ENCODE measurements around the gene ITPR1.

ITPR1 gene

DNA sequence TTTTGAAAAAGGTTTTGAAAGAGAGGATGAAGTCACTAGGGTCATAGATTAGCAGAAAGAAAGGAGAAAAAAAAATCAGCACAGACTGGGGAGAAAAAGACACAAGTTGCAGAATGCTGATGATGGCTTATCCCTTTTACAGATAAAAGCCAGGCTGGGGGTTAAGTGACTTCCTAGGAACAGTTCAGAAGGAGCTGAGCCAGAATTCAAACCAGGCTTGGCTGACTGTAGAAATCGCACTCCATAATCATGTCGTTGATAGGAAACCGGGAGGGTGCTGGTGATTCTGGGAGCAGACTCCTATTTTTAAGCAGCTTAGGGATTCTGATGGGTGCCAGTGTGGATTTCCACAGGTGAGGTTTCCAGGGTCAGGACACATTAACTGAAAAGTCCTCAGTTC is 326.6 kb downstream of the ITPR1 start:
- TF ChIP-seq POU6F1 (CRISPR knock-in tag; IDR thresholded peaks at IDR 0.05; ENCODE audit: borderline replicate concordance, low read depth) = no peak
- no peak for TF ChIP-seq CREB5 (CRISPR knock-in tag; IDR thresholded peaks at IDR 0.05; ENCODE audit: low read depth)
- TF ChIP-seq ZC3H10 (CRISPR knock-in tag; IDR thresholded peaks at IDR 0.05) = no peak
- TF ChIP-seq CSRNP3 (CRISPR knock-in tag; IDR thresholded peaks at IDR 0.05) = no peak
- TF ChIP-seq CSDC2 (CRISPR knock-in tag; IDR thresholded peaks at IDR 0.05) = no peak
- TF ChIP-seq BACH2 (CRISPR knock-in tag; IDR thresholded peaks at IDR 0.05; ENCODE audit: borderline replicate concordance) = no peak
- TF ChIP-seq SNAI2 (CRISPR knock-in tag; IDR thresholded peaks at IDR 0.05) = no peak
- no peak for TF ChIP-seq ARNTL (CRISPR knock-in tag; IDR thresholded peaks at IDR 0.05; ENCODE audit: borderline replicate concordance, low read depth)
- no peak for TF ChIP-seq OSR1 (CRISPR knock-in tag; IDR thresholded peaks at IDR 0.05)
- no peak for TF ChIP-seq TCF4 (CRISPR knock-in tag; IDR thresholded peaks at IDR 0.05; ENCODE audit: borderline replicate concordance)
- TF ChIP-seq ISL1 (CRISPR knock-in tag; IDR thresholded peaks at IDR 0.05) = no peak
- TF ChIP-seq ZNF565 (CRISPR knock-in tag; conservative IDR thresholded peaks at IDR 0.05; ENCODE audit: low read depth) = no peak
- TF ChIP-seq ZFP30 (CRISPR knock-in tag; IDR thresholded peaks at IDR 0.05) = no peak
- no peak for TF ChIP-seq RARB (CRISPR knock-in tag; IDR thresholded peaks at IDR 0.05)
- no peak for ATAC-seq

DNA sequence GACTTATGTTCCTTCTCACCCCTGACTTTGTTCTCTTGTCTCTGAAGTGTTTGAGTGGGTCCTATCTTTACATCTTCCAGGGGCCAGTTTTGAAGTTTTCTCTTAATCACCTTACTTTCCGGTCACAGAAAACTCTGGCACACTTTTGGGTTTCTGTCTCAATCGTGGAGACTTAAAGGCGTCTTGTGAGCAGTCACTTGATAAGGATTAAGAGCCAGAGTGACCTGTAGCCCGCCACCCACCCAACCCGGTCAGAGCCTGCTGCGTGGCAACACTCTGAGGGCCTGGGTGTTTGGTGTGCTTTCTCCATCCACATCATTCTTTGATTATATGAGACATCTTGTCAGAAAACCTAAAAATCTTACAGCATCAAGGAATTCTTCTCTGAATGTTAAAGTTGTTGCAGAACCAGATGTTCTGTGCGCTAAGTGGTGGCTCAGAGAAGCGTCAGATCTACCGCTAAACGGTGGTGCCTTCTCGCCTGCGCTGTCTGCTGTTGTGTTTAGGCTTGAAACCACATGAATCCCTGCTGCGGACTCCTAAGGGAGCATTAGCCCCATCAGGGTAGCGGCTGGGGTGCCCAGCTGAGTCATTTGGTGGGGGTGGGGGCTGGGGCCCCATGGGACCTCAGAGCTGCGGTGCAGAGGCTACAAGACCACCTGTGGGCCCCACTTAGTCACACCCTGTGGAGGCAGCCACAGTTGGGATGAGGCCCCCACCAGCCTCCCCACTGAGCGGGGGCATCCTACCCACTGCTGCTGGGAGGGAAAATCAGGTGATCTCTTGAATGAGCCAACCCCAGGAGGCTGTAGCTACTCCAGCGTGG is 327.4 kb downstream of the ITPR1 start:
- TF ChIP-seq ISL1 (CRISPR knock-in tag; IDR thresholded peaks at IDR 0.05) = no peak
- no peak for ATAC-seq

DNA sequence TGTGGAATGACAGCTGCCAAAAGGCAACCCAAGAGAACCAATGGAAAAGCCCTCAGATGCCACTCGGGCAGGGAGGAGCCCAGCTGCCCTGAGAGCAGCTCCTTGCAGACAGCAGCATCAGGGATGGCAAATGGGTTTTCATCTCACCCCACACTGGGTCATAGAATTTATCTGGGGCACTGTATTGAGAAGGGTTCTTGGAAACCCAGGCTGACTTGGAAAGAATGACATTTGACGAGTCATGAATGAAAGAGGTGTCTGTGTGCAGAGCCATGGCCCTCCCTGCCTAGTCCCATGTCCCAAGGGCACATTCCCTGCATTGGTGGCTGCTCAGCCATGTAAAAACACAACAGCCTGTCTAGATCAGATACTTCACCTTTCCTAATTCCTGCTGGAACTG is 328.2 kb downstream of the ITPR1 start:
- no peak for ATAC-seq
- TF ChIP-seq, protein P1, sequence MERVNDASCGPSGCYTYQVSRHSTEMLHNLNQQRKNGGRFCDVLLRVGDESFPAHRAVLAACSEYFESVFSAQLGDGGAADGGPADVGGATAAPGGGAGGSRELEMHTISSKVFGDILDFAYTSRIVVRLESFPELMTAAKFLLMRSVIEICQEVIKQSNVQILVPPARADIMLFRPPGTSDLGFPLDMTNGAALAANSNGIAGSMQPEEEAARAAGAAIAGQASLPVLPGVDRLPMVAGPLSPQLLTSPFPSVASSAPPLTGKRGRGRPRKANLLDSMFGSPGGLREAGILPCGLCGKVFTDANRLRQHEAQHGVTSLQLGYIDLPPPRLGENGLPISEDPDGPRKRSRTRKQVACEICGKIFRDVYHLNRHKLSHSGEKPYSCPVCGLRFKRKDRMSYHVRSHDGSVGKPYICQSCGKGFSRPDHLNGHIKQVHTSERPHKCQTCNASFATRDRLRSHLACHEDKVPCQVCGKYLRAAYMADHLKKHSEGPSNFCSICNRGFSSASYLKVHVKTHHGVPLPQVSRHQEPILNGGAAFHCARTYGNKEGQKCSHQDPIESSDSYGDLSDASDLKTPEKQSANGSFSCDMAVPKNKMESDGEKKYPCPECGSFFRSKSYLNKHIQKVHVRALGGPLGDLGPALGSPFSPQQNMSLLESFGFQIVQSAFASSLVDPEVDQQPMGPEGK (CRISPR knock-in tag; IDR thresholded peaks at IDR 0.05; ENCODE audit: borderline replicate concordance) = no peak
- TF ChIP-seq ZC3H10 (CRISPR knock-in tag; IDR thresholded peaks at IDR 0.05) (no peak), PPARA (CRISPR knock-in tag; IDR thresholded peaks at IDR 0.05; ENCODE audit: borderline replicate concordance) (no peak), ZFP30 (CRISPR knock-in tag; IDR thresholded peaks at IDR 0.05) (no peak), ZFP3 (CRISPR knock-in tag; IDR thresholded peaks at IDR 0.05) (no peak)

- ATAC-seq = no peak
- TF ChIP-seq OSR1 (CRISPR knock-in tag; IDR thresholded peaks at IDR 0.05) (no peak), TOX (CRISPR knock-in tag; IDR thresholded peaks at IDR 0.05; ENCODE audit: borderline replicate concordance) (no peak), BACH2 (CRISPR knock-in tag; IDR thresholded peaks at IDR 0.05; ENCODE audit: borderline replicate concordance) (no peak), CSDC2 (CRISPR knock-in tag; IDR thresholded peaks at IDR 0.05) (no peak), CREB5 (CRISPR knock-in tag; IDR thresholded peaks at IDR 0.05; ENCODE audit: low read depth) (no peak), TCF4 (CRISPR knock-in tag; IDR thresholded peaks at IDR 0.05; ENCODE audit: borderline replicate concordance) (no peak), ZNF8 (CRISPR knock-in tag; IDR thresholded peaks at IDR 0.05) (no peak), ISL1 (CRISPR knock-in tag; IDR thresholded peaks at IDR 0.05) (no peak), ARNTL (CRISPR knock-in tag; IDR thresholded peaks at IDR 0.05; ENCODE audit: borderline replicate concordance, low read depth) (no peak), SNAI2 (CRISPR knock-in tag; IDR thresholded peaks at IDR 0.05) (no peak), ZNF565 (CRISPR knock-in tag; conservative IDR thresholded peaks at IDR 0.05; ENCODE audit: low read depth) (no peak)
- TF ChIP-seq, protein P1 (CRISPR knock-in tag; IDR thresholded peaks at IDR 0.05; ENCODE audit: borderline replicate concordance) = no peak
These were observed 328.8 kb downstream of the ITPR1 start for GRCh38 chr3:4821975-4822374.

All from SK-N-SH treated with all-trans-retinoic acid at 6 μM for 48 hours (cell line).